ENCODE results near the gene CEP95. TPM values are rescaled to one million over a fixed set of nuclear protein-coding genes. Genes with fewer than 3 reads are reported as not detected.

Gene CEP95
- polyA plus RNA-seq, 2 of the 4 experiments (the other 2 are of a cell fraction) = 30.0 to 73.0 TPM

- TF ChIP-seq CHD2 (IDR thresholded peaks at IDR 0.05; ENCODE audit: low read length, partially characterized antibody) = peak; percentile 14
- TF ChIP-seq HMGXB4 (CRISPR knock-in tag; IDR thresholded peaks at IDR 0.05; ENCODE audit: borderline replicate concordance) = peak; percentile 36; the same call in 1 of the 2 replicates
- no peak for TF ChIP-seq KDM1A (IDR thresholded peaks at IDR 0.05; ENCODE audit: low read depth)
- TF ChIP-seq TFCP2L1 (CRISPR knock-in tag; IDR thresholded peaks at IDR 0.05) = peak; percentile 60
- TF ChIP-seq CTCF (IDR thresholded peaks at IDR 0.05) = no peak
- TF ChIP-seq, protein P1, sequence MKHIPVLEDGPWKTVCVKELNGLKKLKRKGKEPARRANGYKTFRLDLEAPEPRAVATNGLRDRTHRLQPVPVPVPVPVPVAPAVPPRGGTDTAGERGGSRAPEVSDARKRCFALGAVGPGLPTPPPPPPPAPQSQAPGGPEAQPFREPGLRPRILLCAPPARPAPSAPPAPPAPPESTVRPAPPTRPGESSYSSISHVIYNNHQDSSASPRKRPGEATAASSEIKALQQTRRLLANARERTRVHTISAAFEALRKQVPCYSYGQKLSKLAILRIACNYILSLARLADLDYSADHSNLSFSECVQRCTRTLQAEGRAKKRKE (CRISPR knock-in tag; IDR thresholded peaks at IDR 0.05; ENCODE audit: low read depth) = 0 out of 2 replicates have a peak, but pooled peaks have one; percentile 34
- TF ChIP-seq, protein P2, sequence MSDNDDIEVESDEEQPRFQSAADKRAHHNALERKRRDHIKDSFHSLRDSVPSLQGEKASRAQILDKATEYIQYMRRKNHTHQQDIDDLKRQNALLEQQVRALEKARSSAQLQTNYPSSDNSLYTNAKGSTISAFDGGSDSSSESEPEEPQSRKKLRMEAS (IDR thresholded peaks at IDR 0.05) = no peak
- TF ChIP-seq E2F6 (IDR thresholded peaks at IDR 0.05; ENCODE audit: borderline replicate concordance, low read depth) = no peak
- TF ChIP-seq CEBPB (IDR thresholded peaks at IDR 0.05) = no peak
- no peak for TF ChIP-seq EP300 (IDR thresholded peaks at IDR 0.05)
- no peak for TF ChIP-seq KDM5A (IDR thresholded peaks at IDR 0.05)
- no peak for TF ChIP-seq RNF2 (IDR thresholded peaks at IDR 0.05; ENCODE audit: borderline replicate concordance, low read depth)
- TF ChIP-seq HOXB13 (CRISPR knock-in tag; IDR thresholded peaks at IDR 0.05; ENCODE audit: low read depth) = no peak
- TF ChIP-seq, protein P3, sequence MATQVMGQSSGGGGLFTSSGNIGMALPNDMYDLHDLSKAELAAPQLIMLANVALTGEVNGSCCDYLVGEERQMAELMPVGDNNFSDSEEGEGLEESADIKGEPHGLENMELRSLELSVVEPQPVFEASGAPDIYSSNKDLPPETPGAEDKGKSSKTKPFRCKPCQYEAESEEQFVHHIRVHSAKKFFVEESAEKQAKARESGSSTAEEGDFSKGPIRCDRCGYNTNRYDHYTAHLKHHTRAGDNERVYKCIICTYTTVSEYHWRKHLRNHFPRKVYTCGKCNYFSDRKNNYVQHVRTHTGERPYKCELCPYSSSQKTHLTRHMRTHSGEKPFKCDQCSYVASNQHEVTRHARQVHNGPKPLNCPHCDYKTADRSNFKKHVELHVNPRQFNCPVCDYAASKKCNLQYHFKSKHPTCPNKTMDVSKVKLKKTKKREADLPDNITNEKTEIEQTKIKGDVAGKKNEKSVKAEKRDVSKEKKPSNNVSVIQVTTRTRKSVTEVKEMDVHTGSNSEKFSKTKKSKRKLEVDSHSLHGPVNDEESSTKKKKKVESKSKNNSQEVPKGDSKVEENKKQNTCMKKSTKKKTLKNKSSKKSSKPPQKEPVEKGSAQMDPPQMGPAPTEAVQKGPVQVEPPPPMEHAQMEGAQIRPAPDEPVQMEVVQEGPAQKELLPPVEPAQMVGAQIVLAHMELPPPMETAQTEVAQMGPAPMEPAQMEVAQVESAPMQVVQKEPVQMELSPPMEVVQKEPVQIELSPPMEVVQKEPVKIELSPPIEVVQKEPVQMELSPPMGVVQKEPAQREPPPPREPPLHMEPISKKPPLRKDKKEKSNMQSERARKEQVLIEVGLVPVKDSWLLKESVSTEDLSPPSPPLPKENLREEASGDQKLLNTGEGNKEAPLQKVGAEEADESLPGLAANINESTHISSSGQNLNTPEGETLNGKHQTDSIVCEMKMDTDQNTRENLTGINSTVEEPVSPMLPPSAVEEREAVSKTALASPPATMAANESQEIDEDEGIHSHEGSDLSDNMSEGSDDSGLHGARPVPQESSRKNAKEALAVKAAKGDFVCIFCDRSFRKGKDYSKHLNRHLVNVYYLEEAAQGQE (IDR thresholded peaks at IDR 0.05) = no peak
- TF ChIP-seq EHF (CRISPR knock-in tag; IDR thresholded peaks at IDR 0.05) = no peak; the same call in 1 of the 2 replicates
These were observed 6.8 kb upstream of the CEP95 start (continued) for GRCh38 chr17:64499805-64500486.

DNA sequence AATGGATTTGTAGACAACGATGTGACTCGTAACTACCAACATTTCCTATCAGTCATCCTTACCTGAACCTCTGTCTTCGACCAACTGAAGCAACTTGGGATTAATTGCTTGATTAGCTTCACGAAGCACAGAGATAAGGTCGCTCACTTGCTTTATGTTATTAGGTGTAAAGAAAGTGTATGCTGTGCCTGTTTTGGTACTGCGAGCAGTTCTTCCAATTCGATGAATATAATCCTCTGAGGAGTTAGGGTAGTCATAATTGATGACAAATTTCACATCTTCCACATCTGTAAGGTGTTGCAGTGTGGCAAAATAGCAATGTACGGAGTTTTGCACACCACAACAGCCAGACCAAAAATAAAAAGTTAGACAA lies 6.3 kb upstream of the CEP95 start:
- POLR2A ChIA-PET = no interaction called here
- ATAC-seq = no peak
- no peak for FAIRE-seq
- WGBS (ENCODE audit: missing lambda C conversion rate) = 89% methylated on average over 8 of the region's 8 CpGs
- Histone ChIP-seq H3K27ac (no peak overlapping the region), H3K4me2 (no peak overlapping the region), H3K4me3 (no peak overlapping the region), H3K4me1 (peaks cover 67% of the 10 kb centered on the region), H3K9me3 (no peaks in the 10 kb centered on the region)
- no peak for DNase-seq (ENCODE audit: low read depth in 1 of 2, low spot score in 1 of 2)
- CTCF ChIA-PET = interaction anchor here (12.8 kb wide), 1 partner anchor 77 kb away, joined by 300 read pairs; no protein-coding TSS in a partner anchor
- TF ChIP-seq JUN (IDR thresholded peaks at IDR 0.05) = peak in 1 of 2 experiments; percentile 1; a peak in 1 of 5 replicates
- peak; percentile 25; the same call in 1 of the 2 replicates for TF ChIP-seq HOXA7 (CRISPR knock-in tag; IDR thresholded peaks at IDR 0.05)
- no peak for TF ChIP-seq PBX3 (IDR thresholded peaks at IDR 0.05)
- no peak for TF ChIP-seq POLR2A (IDR thresholded peaks at IDR 0.05; ENCODE audit: low read length)
- TF ChIP-seq PHF8 (IDR thresholded peaks at IDR 0.05; ENCODE audit: borderline replicate concordance, low read depth) = no peak
- TF ChIP-seq CHD2 (IDR thresholded peaks at IDR 0.05; ENCODE audit: low read length, partially characterized antibody) = no peak
- no peak for TF ChIP-seq HDAC2 (IDR thresholded peaks at IDR 0.05)
- no peak for TF ChIP-seq FOXS1 (CRISPR knock-in tag; IDR thresholded peaks at IDR 0.05)
- peak; percentile 95; the same call in 1 of the 2 replicates for TF ChIP-seq POLR2AphosphoS2 (conservative IDR thresholded peaks at IDR 0.05; ENCODE audit: low read length)
- TF ChIP-seq, protein P1 (CRISPR knock-in tag; IDR thresholded peaks at IDR 0.05; ENCODE audit: low read depth) = no peak
- TF ChIP-seq MAFK (IDR thresholded peaks at IDR 0.05; ENCODE audit: partially characterized antibody) = no peak
- TF ChIP-seq, protein P4, sequence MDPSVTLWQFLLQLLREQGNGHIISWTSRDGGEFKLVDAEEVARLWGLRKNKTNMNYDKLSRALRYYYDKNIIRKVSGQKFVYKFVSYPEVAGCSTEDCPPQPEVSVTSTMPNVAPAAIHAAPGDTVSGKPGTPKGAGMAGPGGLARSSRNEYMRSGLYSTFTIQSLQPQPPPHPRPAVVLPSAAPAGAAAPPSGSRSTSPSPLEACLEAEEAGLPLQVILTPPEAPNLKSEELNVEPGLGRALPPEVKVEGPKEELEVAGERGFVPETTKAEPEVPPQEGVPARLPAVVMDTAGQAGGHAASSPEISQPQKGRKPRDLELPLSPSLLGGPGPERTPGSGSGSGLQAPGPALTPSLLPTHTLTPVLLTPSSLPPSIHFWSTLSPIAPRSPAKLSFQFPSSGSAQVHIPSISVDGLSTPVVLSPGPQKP (IDR thresholded peaks at IDR 0.05; ENCODE audit: low read depth, low read length) = no peak
- no peak for TF ChIP-seq CBX8 (IDR thresholded peaks at IDR 0.05)

Data from A549 (cell line).